ENCODE data around the gene ADH7.
"Not testable (repeated sequence)": the region's sequence is repeated elsewhere in the genome, so short reads cannot be mapped to it uniquely, and the experiment has no call there.

ADH7 gene

DNA sequence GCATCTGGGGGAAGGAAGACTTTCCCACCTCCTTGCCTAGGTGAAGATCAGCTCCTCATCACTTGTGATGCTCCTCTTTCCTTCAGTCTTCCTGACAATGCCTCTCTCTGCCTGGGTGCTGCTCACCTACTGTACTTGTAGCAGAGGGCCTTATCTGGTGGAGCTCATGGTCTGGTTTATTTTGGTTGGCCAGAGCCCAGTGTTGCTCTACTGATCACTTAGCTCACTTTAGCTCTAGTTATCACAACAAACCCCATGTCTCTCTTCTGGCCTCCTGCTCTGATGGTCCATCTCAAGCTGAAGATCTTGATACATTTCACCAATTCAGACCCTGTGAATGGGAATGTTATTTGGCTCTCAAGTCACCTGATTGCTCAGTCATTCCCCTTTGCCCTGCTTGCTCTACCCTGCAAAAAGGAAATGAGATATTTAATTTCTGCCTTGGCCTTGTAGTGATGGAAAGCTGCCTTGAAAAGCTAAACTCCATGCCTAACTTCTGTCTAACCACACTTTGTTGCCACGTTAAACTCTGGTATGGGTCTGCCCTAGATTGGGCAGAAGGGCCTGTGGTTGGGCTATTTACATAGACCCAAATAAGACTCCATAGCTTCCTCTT, 52.3 kb downstream of the ADH7 start:
- no peak for DNase-seq (ENCODE audit: low read depth)
- TF ChIP-seq, protein P1, sequence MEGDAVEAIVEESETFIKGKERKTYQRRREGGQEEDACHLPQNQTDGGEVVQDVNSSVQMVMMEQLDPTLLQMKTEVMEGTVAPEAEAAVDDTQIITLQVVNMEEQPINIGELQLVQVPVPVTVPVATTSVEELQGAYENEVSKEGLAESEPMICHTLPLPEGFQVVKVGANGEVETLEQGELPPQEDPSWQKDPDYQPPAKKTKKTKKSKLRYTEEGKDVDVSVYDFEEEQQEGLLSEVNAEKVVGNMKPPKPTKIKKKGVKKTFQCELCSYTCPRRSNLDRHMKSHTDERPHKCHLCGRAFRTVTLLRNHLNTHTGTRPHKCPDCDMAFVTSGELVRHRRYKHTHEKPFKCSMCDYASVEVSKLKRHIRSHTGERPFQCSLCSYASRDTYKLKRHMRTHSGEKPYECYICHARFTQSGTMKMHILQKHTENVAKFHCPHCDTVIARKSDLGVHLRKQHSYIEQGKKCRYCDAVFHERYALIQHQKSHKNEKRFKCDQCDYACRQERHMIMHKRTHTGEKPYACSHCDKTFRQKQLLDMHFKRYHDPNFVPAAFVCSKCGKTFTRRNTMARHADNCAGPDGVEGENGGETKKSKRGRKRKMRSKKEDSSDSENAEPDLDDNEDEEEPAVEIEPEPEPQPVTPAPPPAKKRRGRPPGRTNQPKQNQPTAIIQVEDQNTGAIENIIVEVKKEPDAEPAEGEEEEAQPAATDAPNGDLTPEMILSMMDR (IDR thresholded peaks at IDR 0.05; ENCODE audit: low read depth, low read length, missing control alignments), result no peak
- H3K4me3 ChIP-seq (ENCODE audit: low read depth, low read length), result no peak overlapping the region

DNA sequence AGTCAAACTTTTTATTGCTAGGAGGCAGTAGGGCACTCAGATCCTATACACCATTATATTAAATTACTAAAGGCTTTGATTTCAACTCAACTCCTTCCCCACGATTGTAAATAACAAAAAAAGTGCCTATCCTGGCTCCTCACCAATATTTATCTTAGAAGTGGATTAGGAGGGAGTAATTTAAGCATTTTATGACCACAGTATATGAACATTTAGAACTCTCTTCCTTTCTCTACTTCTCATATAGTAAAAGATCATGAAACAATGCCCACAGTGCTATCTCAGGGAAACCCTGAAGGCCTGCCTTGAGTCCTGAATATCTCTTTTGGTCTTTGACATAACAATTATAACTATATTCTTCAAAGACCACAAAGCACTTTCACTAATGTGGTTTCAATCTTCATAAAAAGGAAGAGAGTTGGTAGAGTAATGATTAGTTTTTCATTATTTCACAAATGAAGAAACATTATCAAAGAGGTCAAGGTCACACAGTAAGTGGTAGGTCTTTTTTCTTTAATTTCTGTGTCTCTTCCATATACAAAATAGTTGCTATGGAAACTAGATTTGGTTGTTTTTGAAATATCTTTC, 53.5 kb downstream of the ADH7 start:
- no peak overlapping the region for H3K4me3 ChIP-seq (ENCODE audit: low read depth, low read length)
- TF ChIP-seq, protein P1 (IDR thresholded peaks at IDR 0.05; ENCODE audit: low read depth, low read length, missing control alignments), result no peak
- DNase-seq (ENCODE audit: low read depth), result no peak

DNA sequence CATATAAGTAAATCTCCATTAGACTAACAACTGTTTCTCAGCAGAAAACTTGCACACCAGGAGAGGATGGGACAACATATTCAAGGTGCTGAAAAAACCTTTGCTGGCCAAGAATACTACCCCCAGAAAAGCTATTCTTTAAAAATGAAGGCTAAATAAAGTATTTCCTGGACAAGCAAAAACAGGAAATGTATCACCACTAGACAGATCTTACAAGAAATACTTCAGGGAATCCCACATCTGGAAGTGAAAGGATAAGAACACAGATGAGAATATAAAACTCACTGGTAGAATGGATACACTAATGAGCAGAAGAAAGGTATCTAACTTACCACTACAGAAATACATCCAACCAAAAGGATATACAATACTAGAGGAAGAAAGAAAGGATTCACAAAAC, 55.6 kb downstream of the ADH7 start:
- DNase-seq (ENCODE audit: low read depth), result no peak
- TF ChIP-seq, protein P1 (IDR thresholded peaks at IDR 0.05; ENCODE audit: low read depth, low read length, missing control alignments), result no peak
- H3K4me3 ChIP-seq (ENCODE audit: low read depth, low read length), result no peak overlapping the region

DNA sequence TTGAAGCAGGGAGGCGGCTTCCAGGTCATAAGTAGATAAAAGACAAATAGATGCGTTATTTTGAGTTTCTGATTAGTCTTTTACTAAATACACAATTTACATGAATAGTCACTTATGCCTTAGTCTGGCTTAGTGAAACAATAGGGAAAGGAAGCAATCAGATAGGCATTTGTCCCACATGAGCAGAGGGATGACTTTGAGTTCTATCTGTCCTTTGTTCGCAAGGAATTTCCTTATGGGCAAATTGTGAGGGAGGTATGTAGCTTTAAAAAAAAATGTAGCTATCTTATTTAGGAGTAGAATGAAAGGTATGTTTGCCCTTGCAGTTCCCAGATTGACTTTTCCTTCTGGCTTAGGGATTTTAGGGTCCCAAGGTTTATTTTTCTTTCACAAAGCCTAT, 56.3 kb downstream of the ADH7 start:
- H3K4me3 ChIP-seq (ENCODE audit: low read depth, low read length), result no peak overlapping the region
- DNase-seq (ENCODE audit: low read depth), result no peak
- TF ChIP-seq, protein P1 (IDR thresholded peaks at IDR 0.05; ENCODE audit: low read depth, low read length, missing control alignments), result no peak

DNA sequence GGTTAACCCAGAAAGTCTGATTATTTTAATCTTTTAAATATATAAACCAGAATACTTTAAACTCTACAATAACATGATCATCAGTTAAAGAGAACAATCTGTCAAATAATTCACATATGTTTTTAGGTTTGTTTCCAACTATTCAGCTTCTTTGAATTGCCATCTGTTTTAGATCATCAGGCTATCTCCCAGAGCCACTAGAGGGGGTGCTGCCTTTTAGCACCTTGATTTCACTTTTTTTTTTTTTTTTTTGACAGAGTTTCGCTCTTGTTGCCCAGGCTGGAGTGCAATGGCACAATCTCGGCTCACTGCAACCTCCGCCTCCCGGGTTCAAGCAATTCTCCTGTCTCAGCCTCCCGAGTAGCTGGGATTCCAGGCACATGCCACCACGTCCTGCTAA, 57.8 kb downstream of the ADH7 start:
- not testable (repeated sequence) for H3K4me3 ChIP-seq (ENCODE audit: low read depth, low read length); DNase-seq (ENCODE audit: low read depth)
- TF ChIP-seq, protein P1 (IDR thresholded peaks at IDR 0.05; ENCODE audit: low read depth, low read length, missing control alignments), result peak; percentile 44

DNA sequence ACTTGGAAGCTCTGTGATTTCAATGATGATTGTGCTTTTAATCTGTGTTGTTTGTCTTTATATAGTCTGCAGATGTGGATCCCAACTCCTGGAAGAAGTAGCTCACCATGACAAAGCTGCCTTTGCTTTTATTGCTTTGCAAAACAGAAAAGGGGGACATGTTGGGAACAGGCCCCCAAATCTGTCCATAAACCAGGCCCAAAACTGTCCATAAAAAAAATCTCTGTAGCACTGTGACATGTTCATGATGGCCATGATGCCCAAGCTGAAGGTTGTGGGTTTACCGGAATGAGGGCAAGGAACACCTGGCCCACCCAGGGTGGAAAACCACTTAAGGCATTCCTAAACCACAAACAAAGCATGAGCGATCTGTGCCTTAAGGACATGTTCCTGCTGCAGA, 62.7 kb downstream of the ADH7 start:
- DNase-seq (ENCODE audit: low read depth), result not testable (repeated sequence)

DNA sequence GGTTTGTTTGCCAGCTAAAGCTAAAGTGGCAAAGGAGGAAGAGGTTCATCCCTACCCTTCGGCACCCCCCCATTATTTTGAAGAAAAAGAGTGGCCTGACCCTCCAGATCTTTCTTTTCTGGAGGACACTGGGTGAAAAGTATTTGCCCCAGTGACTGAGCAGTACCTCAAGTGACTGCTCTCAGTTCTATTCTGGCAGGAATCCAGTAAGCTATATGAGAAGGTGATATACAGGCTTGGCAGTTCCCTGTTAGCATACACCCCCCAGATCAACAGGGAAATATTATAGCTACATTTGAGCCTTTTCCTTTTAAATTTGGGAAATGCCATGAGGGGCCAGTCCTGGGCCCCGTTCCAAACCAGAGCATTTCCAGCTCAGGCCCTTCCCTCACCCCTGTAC, 67.3 kb downstream of the ADH7 start:
- not testable (repeated sequence) for DNase-seq (ENCODE audit: low read depth)

More for the DNA sequence above, 62.7 kb downstream of the ADH7 start:
- H3K4me3 ChIP-seq (ENCODE audit: low read depth, low read length), result not testable (repeated sequence)

DNA sequence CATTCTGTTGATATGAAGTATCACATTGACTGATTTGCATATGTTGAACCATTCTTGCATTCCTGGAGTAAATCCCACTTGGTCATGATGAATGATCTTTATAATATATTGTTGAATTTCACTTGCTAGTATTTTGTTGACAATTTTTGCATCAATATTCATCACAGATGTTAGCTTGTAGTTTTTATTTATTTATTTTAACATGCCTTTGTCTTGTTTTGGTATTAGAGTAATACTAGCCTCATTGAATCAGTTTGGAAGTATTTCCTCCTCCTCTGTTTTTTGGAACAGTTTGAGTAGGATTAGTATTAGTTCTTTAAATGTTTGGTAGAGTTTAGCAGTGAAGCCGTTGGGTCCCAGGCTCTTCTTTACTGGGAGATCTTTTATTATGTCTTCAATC, 68.7 kb downstream of the ADH7 start:
- no peak overlapping the region for H3K4me3 ChIP-seq (ENCODE audit: low read depth, low read length)
- TF ChIP-seq, protein P1 (IDR thresholded peaks at IDR 0.05; ENCODE audit: low read depth, low read length, missing control alignments), result no peak
- DNase-seq (ENCODE audit: low read depth), result no peak

More for the DNA sequence above, 67.3 kb downstream of the ADH7 start:
- not testable (repeated sequence) for H3K4me3 ChIP-seq (ENCODE audit: low read depth, low read length)
